ENCODE measurements around the gene CLCN4.

CLCN4 gene

GRCh38 chrX:10126834-10127233, 29.9 kb upstream of the CLCN4 start:
- no peak for DNase-seq (ENCODE audit: low read depth, low spot score)
- H3K4me3 ChIP-seq (ENCODE audit: low read length): no peak overlapping the region

- H3K4me3 ChIP-seq (ENCODE audit: low read length): no peak overlapping the region
- no peak for DNase-seq (ENCODE audit: low read depth, low spot score)
Measured at GRCh38 chrX:10128386-10128785, 28.4 kb upstream of the CLCN4 start.

GRCh38 chrX:10129229-10129628, 27.5 kb upstream of the CLCN4 start:
- H3K4me3 ChIP-seq (ENCODE audit: low read length): no peak overlapping the region
- DNase-seq (ENCODE audit: low read depth, low spot score): no peak

GRCh38 chrX:10130354-10130753, 26.4 kb upstream of the CLCN4 start:
- no peak for DNase-seq (ENCODE audit: low read depth, low spot score)
- H3K4me3 ChIP-seq (ENCODE audit: low read length): no peak overlapping the region

GRCh38 chrX:10133980-10134676, 22.6 kb upstream of the CLCN4 start:
- no peak overlapping the region for H3K4me3 ChIP-seq (ENCODE audit: low read length)

GRCh38 chrX:10134921-10135320, 21.9 kb upstream of the CLCN4 start:
- DNase-seq (ENCODE audit: low read depth, low spot score): no peak
- no peak overlapping the region for H3K4me3 ChIP-seq (ENCODE audit: low read length)

More at GRCh38 chrX:10133980-10134676, 22.6 kb upstream of the CLCN4 start:
- DNase-seq (ENCODE audit: low read depth, low spot score): no peak

GRCh38 chrX:10135561-10136399, 21.0 kb upstream of the CLCN4 start:
- H3K4me3 ChIP-seq (ENCODE audit: low read length): no peak overlapping the region
- peak; percentile 17 for DNase-seq (ENCODE audit: low read depth, low spot score)

- no peak overlapping the region for H3K4me3 ChIP-seq (ENCODE audit: low read length)
- DNase-seq (ENCODE audit: low read depth, low spot score): no peak
Measured at GRCh38 chrX:10138726-10139125, 18.0 kb upstream of the CLCN4 start.

- H3K4me3 ChIP-seq (ENCODE audit: low read length): no peak overlapping the region
- DNase-seq (ENCODE audit: low read depth, low spot score): no peak
Measured at GRCh38 chrX:10140264-10140663, 16.5 kb upstream of the CLCN4 start.

GRCh38 chrX:10142041-10142599, 14.7 kb upstream of the CLCN4 start:
- DNase-seq (ENCODE audit: low read depth, low spot score): no peak

GRCh38 chrX:10143071-10143983, 13.4 kb upstream of the CLCN4 start:
- DNase-seq (ENCODE audit: low read depth, low spot score): no peak
- no peak overlapping the region for H3K4me3 ChIP-seq (ENCODE audit: low read length)

More at GRCh38 chrX:10142041-10142599, 14.7 kb upstream of the CLCN4 start:
- H3K4me3 ChIP-seq (ENCODE audit: low read length): no peak overlapping the region

GRCh38 chrX:10146346-10146745, 10.4 kb upstream of the CLCN4 start:
- no peak for DNase-seq (ENCODE audit: low read depth, low spot score)
- no peak overlapping the region for H3K4me3 ChIP-seq (ENCODE audit: low read length)

- DNase-seq (ENCODE audit: low read depth, low spot score): no peak
- H3K4me3 ChIP-seq (ENCODE audit: low read length): no peak overlapping the region
Measured at GRCh38 chrX:10152086-10152485, 4.7 kb upstream of the CLCN4 start.

GRCh38 chrX:10155137-10155536, 1.6 kb upstream of the CLCN4 start:
- H3K4me3 ChIP-seq (ENCODE audit: low read length): no peak overlapping the region
- DNase-seq (ENCODE audit: low read depth, low spot score): no peak

GRCh38 chrX:10157032-10157341, 212 bp downstream of the CLCN4 start:
- H3K4me3 ChIP-seq (ENCODE audit: low read length): no peak overlapping the region

GRCh38 chrX:10157543-10157942, 768 bp downstream of the CLCN4 start:
- no peak overlapping the region for H3K4me3 ChIP-seq (ENCODE audit: low read length)
- no peak for DNase-seq (ENCODE audit: low read depth, low spot score)

More at GRCh38 chrX:10157032-10157341, 212 bp downstream of the CLCN4 start:
- no peak for DNase-seq (ENCODE audit: low read depth, low spot score)

- DNase-seq (ENCODE audit: low read depth, low spot score): no peak
- H3K4me3 ChIP-seq (ENCODE audit: low read length): no peak overlapping the region
Measured at GRCh38 chrX:10158279-10159144, 1.7 kb downstream of the CLCN4 start.

GRCh38 chrX:10159145-10159468, 2.3 kb downstream of the CLCN4 start:
- no peak overlapping the region for H3K4me3 ChIP-seq (ENCODE audit: low read length)
- DNase-seq (ENCODE audit: low read depth, low spot score): no peak

GRCh38 chrX:10160211-10160610, 3.4 kb downstream of the CLCN4 start:
- no peak overlapping the region for H3K4me3 ChIP-seq (ENCODE audit: low read length)
- DNase-seq (ENCODE audit: low read depth, low spot score): no peak
